ENCODE measurements around the gene CUL4A. TPM values are rescaled to one million over a fixed set of nuclear protein-coding genes. Genes with fewer than 3 reads are reported as not detected.
"Not testable (repeated sequence)": the region's sequence is repeated elsewhere in the genome, so short reads cannot be mapped to it uniquely, and the experiment has no call there.

The CUL4A gene
- total RNA-seq: 100 to 1,000 TPM in 2 of 4 donors, 10 to 100 TPM in 2; 87.6 to 150 (median 110) TPM

DNA sequence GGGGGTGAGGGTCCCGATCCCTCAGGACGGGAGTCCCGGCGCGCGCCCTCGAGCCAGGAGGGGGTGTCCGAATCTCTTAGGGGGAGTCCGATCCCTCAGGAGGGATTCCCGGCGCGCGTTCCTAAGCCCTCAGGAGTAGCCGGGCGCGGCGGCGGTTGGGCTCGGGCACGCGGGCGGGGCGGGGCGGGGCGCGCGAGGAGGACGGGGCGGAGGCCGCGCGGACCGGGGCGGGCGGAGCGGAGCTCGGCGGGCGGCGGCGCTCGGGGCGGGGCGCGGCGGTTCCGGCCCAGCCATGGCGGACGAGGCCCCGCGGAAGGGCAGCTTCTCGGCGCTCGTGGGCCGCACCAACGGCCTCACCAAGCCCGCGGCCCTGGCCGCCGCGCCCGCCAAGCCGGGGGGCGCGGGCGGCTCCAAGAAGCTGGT is at the start of gene CUL4A:
TSS of gene CUL4A (plus strand) at position 278 of the 423 bp plus-strand sequence. CDS start at position 293, 15 bp downstream.
- in situ Hi-C loops (cut with MboI; ENCODE audit: low pct_ligation_motif_present in 1 of 4, low pct_unique_long_range_greater_than_20kb in 1 of 4, low sequenced_read_pairs in 3 of 4): no loop called here
- DNase-seq: peak; percentile 86

DNA sequence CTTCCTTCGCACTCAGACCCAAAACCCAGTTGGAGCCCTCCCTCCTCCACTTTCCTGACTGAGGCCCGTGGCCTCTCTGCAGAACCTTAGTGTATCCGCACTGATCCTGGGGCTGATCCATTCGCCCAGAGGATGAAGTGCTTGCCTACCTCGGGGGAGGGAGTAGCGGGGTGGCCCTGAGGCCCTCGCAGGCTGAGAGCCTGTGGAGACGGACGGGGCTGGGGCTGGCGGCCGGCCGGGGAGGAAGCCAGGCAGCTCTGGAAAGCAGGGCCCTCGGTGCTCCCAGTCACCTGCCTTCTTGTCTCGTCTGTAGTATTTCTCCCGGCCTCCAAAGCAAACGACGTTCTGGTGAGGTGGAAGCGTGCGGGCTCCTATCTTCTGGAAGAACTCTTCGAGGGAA is 49.7 kb upstream of the CUL4A start:
- Histone ChIP-seq H3K27ac (no peak overlapping the region), H3K4me1 (peaks cover 0 to under 1% (median 0%) of the 10 kb centered on the region in 4 donors), H3K4me3 (no peak overlapping the region), H3K36me3 (no peaks in the 10 kb centered on the region), H3K9me3 (no peaks in the 10 kb centered on the region), H3K27me3 (peaks cover 24% of the 10 kb centered on the region)
- in situ Hi-C loops (cut with MboI; ENCODE audit: low pct_ligation_motif_present in 1 of 4, low pct_unique_long_range_greater_than_20kb in 1 of 4, low sequenced_read_pairs in 3 of 4) (no loop called here), intact Hi-C loops (cut with DNase I; ENCODE audit: low total_unique reads) (no loop called here)
- no peak for TF ChIP-seq POLR2A (IDR thresholded peaks at IDR 0.05)
- TF ChIP-seq, protein P1, sequence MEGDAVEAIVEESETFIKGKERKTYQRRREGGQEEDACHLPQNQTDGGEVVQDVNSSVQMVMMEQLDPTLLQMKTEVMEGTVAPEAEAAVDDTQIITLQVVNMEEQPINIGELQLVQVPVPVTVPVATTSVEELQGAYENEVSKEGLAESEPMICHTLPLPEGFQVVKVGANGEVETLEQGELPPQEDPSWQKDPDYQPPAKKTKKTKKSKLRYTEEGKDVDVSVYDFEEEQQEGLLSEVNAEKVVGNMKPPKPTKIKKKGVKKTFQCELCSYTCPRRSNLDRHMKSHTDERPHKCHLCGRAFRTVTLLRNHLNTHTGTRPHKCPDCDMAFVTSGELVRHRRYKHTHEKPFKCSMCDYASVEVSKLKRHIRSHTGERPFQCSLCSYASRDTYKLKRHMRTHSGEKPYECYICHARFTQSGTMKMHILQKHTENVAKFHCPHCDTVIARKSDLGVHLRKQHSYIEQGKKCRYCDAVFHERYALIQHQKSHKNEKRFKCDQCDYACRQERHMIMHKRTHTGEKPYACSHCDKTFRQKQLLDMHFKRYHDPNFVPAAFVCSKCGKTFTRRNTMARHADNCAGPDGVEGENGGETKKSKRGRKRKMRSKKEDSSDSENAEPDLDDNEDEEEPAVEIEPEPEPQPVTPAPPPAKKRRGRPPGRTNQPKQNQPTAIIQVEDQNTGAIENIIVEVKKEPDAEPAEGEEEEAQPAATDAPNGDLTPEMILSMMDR (IDR thresholded peaks at IDR 0.05): no peak
- TF ChIP-seq EP300 (IDR thresholded peaks at IDR 0.05; ENCODE audit: low read depth): no peak
- TF ChIP-seq POLR2AphosphoS5 (IDR thresholded peaks at IDR 0.05): no peak
- 85 to 96% methylated on average over 5 to 19 of the region's 20 CpGs for WGBS, 2 donors (ENCODE audit: low coverage in 1 of 2)
- DNase-seq: no peak

More for the DNA sequence above, at the start of gene CUL4A:
- Histone ChIP-seq H3K9me3 (no peaks in the 10 kb centered on the region), H3K36me3 (no peaks in the 10 kb centered on the region), H3K27me3 (no peaks in the 10 kb centered on the region), H3K27ac (peak within 1 kb of the TSS; percentile 99 to 100 (median 100)), H3K4me1 (peaks cover 30 to 65% (median 38%) of the 10 kb centered on the region in 4 donors), H3K4me3 (peak within 1 kb of the TSS; percentile 97 to 99 (median 98))
- WGBS, 2 donors (ENCODE audit: low coverage in 1 of 2): no CpG with 5 or more reads among the region's 66 CpGs
- intact Hi-C loops (cut with DNase I; ENCODE audit: low total_unique reads): no loop called here
- peak in 2 of 3 donors; percentile 32 to 60 for TF ChIP-seq POLR2AphosphoS5 (IDR thresholded peaks at IDR 0.05)
- no peak for TF ChIP-seq EP300 (IDR thresholded peaks at IDR 0.05; ENCODE audit: low read depth)

DNA sequence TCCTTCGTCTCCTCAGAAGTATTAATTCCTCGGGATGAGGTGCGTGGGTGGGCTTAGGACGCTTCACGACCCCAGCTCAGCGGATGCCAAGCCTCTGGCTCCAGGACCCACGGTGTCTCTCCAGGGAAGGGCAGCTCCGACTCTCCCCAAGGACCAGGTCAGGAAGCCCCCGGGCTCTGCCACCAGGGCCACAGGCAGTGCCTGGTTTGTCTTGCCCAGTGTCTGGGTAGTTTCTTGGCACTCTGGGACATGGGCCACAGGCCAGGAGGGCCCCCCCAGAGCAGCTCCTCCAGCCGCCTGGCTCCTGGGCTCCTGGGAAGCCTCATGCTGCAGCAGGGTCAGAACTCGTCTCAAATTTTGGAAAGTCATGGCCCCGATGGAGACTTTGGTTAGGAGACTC is 48.4 kb upstream of the CUL4A start:
- TF ChIP-seq, protein P1 (IDR thresholded peaks at IDR 0.05): no peak
- TF ChIP-seq POLR2AphosphoS5 (IDR thresholded peaks at IDR 0.05): no peak
- no peak for TF ChIP-seq POLR2A (IDR thresholded peaks at IDR 0.05)
- no peak for TF ChIP-seq EP300 (IDR thresholded peaks at IDR 0.05; ENCODE audit: low read depth)
- H3K36me3 ChIP-seq: no peaks in the 10 kb centered on the region
- in situ Hi-C loops (cut with MboI; ENCODE audit: low pct_ligation_motif_present in 1 of 4, low pct_unique_long_range_greater_than_20kb in 1 of 4, low sequenced_read_pairs in 3 of 4) (no loop called here), intact Hi-C loops (cut with DNase I; ENCODE audit: low total_unique reads) (no loop called here)
- H3K4me3 ChIP-seq: no peak overlapping the region
- 73 to 88% methylated on average over 3 to 12 of the region's 12 CpGs for WGBS, 2 donors (ENCODE audit: low coverage in 1 of 2)
- H3K9me3 ChIP-seq: no peaks in the 10 kb centered on the region
- no peaks in the 10 kb centered on the region for H3K4me1 ChIP-seq
- DNase-seq: no peak
- peaks cover 24% of the 10 kb centered on the region for H3K27me3 ChIP-seq
- no peak overlapping the region for H3K27ac ChIP-seq

DNA sequence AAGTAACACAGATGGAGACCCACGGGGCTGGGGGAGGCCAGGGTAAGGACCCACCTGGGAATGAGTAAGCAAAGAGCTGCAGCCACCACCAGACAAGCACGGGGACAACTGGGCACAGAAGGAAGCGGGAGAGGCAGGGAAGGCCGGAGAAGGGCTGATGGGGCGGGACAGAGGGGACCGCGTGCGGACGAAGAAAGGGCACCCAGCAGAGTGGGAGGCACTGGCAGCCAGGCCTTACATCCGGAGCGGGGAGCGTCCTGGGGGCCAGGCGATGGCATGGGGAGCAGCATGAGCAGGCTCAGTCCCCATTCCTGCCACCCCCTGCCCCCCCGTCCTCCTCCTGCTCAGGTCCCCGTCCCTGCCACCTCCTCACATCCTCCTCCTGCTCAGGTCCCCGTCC is 48.0 kb upstream of the CUL4A start:
- TF ChIP-seq, protein P1 (IDR thresholded peaks at IDR 0.05): no peak
- TF ChIP-seq POLR2AphosphoS5 (IDR thresholded peaks at IDR 0.05) (no peak), EP300 (IDR thresholded peaks at IDR 0.05; ENCODE audit: low read depth) (no peak), POLR2A (IDR thresholded peaks at IDR 0.05) (no peak)
- Histone ChIP-seq H3K4me1 (peaks cover 0 to 3% (median under 1%) of the 10 kb centered on the region in 4 donors), H3K36me3 (no peaks in the 10 kb centered on the region), H3K4me3 (no peak overlapping the region), H3K9me3 (no peaks in the 10 kb centered on the region), H3K27ac (no peak overlapping the region), H3K27me3 (peaks cover 24% of the 10 kb centered on the region)
- in situ Hi-C loops (cut with MboI; ENCODE audit: low pct_ligation_motif_present in 1 of 4, low pct_unique_long_range_greater_than_20kb in 1 of 4, low sequenced_read_pairs in 3 of 4): no loop called here
- WGBS, 2 donors (ENCODE audit: low coverage in 1 of 2): 29 to 34% methylated on average over 7 to 16 of the region's 16 CpGs
- DNase-seq: no peak
- intact Hi-C loops (cut with DNase I; ENCODE audit: low total_unique reads): no loop called here

DNA sequence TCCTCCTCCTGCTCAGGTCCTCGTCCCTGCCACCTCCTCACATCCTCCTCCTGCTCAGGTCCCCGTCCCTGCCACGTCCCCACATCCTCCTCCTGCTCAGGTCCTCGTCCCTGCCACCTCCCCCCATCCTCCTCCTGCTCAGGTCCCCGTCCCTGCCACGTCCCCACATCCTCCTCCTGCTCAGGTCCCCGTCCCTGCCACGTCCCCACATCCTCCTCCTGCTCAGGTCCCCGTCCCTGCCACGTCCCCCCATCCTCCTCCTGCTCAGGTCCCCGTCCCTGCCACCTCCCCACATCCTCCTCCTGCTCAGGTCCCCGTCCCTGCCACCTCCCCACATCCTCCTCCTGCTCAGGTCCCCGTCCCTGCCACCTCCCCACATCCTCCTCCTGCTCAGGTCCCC is 47.4 kb upstream of the CUL4A start:
- intact Hi-C loops (cut with DNase I; ENCODE audit: low total_unique reads); in situ Hi-C loops (cut with MboI; ENCODE audit: low pct_ligation_motif_present in 1 of 4, low pct_unique_long_range_greater_than_20kb in 1 of 4, low sequenced_read_pairs in 3 of 4); H3K36me3 ChIP-seq; H3K27ac ChIP-seq; DNase-seq; H3K9me3 ChIP-seq; H3K4me1 ChIP-seq; H3K4me3 ChIP-seq: not testable (repeated sequence)
- peaks cover 24% of the 10 kb centered on the region for H3K27me3 ChIP-seq
- 43% methylated on average over 4 of the region's 13 CpGs; no CpG with 5 or more reads in 1 of the 2 donors for WGBS, 2 donors (ENCODE audit: low coverage in 1 of 2)

All from transverse colon (tissue), 4 donors.